Stomach (tissue), 4 donors: Measurements from ENCODE around the gene CCDC136.

Experiments used
- EP300 ChIP-seq: sonication (generic); formaldehyde crosslinking; IDR thresholded peaks from one replicate; pipeline ENCODE4 v1.6.1; 2017; ENCODE audit warnings: antibody characterized with exemption
- POLR2A ChIP-seq, 4 donors: fragments of 450-650 bp; IDR thresholded peaks; one replicate each; pipeline ENCODE4 v1.6.1; 2016; ENCODE audit warnings: antibody characterized with exemption in 4 of 4, control low read depth in 2 of 4, mild to moderate bottlenecking in 1 of 4, moderate library complexity in 1 of 4
- TF ChIP-seq, protein P1 (sequence below), 7 experiments: fragments of 450-650 bp in 4 of 7; fragments of 200-600 bp in 3 of 7; sonication (generic) in 3 of 7; IDR thresholded peaks; one replicate each; pipeline ENCODE4 v1.5.1; 2016 to 2019; ENCODE audit warnings: antibody characterized with exemption in 7 of 7, control low read depth in 2 of 7, mild to moderate bottlenecking in 1 of 7

DNA sequence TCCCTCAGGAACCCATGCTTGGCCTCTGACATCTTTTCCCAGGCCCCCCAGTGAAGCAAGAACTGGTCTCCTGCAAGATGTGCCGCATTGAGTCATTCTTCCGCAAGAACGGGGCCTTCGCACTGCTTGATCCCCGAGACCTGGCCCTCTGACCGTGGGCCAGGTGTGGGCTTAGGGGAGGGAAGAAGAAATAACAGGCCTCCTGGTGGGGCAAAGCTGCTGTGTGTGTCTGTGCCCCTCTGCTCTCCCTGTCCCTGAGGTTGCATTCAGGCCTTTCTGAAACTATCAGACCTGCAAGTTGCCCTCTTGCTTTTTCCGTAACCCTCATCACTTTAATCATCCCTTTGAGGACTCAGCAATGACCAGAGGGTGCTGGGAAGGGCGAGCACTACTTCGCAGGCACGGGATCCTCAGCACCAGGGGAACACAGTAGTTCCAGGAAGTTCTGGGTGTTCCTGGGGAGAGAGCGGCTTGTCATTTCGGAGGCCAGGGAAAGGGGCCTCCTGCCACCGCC, 76.9 kb downstream of the CCDC136 start:
- TF ChIP-seq, protein P1, sequence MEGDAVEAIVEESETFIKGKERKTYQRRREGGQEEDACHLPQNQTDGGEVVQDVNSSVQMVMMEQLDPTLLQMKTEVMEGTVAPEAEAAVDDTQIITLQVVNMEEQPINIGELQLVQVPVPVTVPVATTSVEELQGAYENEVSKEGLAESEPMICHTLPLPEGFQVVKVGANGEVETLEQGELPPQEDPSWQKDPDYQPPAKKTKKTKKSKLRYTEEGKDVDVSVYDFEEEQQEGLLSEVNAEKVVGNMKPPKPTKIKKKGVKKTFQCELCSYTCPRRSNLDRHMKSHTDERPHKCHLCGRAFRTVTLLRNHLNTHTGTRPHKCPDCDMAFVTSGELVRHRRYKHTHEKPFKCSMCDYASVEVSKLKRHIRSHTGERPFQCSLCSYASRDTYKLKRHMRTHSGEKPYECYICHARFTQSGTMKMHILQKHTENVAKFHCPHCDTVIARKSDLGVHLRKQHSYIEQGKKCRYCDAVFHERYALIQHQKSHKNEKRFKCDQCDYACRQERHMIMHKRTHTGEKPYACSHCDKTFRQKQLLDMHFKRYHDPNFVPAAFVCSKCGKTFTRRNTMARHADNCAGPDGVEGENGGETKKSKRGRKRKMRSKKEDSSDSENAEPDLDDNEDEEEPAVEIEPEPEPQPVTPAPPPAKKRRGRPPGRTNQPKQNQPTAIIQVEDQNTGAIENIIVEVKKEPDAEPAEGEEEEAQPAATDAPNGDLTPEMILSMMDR (IDR thresholded peaks at IDR 0.05) = no peak
- no peak for TF ChIP-seq EP300
- TF ChIP-seq POLR2A (IDR thresholded peaks at IDR 0.05) = no peak
